HepG2 (cell line): ENCODE data around the gene KMT5C. TPM values are rescaled to one million over a fixed set of nuclear protein-coding genes. Genes with fewer than 3 reads are reported as not detected.

Experiments used
- HMGA1 ChIP-seq: sonication (generic); formaldehyde crosslinking; conservative IDR thresholded peaks from 2 replicates; pipeline ENCODE4 v1.4.0; 2020; ENCODE audit warnings: missing genetic modification reagents
- HNRNPK ChIP-seq: fragments of 200-400 bp; formaldehyde crosslinking; IDR thresholded peaks from 2 replicates; pipeline ENCODE4 v1.6.1; 2018; ENCODE audit warnings: low read length, low read depth, moderate library complexity, mild to moderate bottlenecking; ENCODE audit not compliant: poor library complexity, severe bottlenecking
- IRF1 ChIP-seq: sonication (generic); formaldehyde crosslinking; IDR thresholded peaks from 2 replicates; pipeline ENCODE4 v1.4.0; 2020; ENCODE audit warnings: low read depth, mild to moderate bottlenecking, missing genetic modification reagents
- KDM2A ChIP-seq: sonication (generic); formaldehyde crosslinking; IDR thresholded peaks from 2 replicates; pipeline ENCODE4 v1.4.0; 2020; ENCODE audit warnings: low read depth, missing genetic modification reagents, borderline replicate concordance
- KDM5A ChIP-seq: fragments of 200-600 bp; sonication (generic); IDR thresholded peaks from 2 replicates; pipeline ENCODE4 v1.7.0; 2018; ENCODE audit warnings: antibody characterized with exemption, mild to moderate bottlenecking, low read length, borderline replicate concordance
- KLF11 ChIP-seq: IDR thresholded peaks from 2 replicates; pipeline ENCODE4 v1.6.1; 2016; ENCODE audit warnings: missing compliant biosample characterization
- KLF16 ChIP-seq, 2 experiments: sonication (generic) in 1 of 2; formaldehyde crosslinking in 1 of 2; IDR thresholded peaks; 2 replicates each; pipeline versions ENCODE4 v1.6.1 to v1.8.0; 2016 to 2023; ENCODE audit warnings: missing genetic modification reagents in 2 of 2, missing compliant biosample characterization in 1 of 2
- NONO ChIP-seq, 2 experiments: fragments of 450-650 bp in 1 of 2; sonication (generic) in 1 of 2; formaldehyde crosslinking in 1 of 2; IDR thresholded peaks in 1 of 2; conservative IDR thresholded peaks in 1 of 2; 2 replicates each; pipeline versions ENCODE4 v1.6.1 to v1.8.0; 2017 to 2022; ENCODE audit warnings: mild to moderate bottlenecking in 1 of 2, missing genetic modification reagents in 1 of 2, moderate library complexity in 1 of 2
- SATB2 ChIP-seq: sonication (generic); formaldehyde crosslinking; IDR thresholded peaks from 2 replicates; pipeline ENCODE4 v1.5.0; 2020; ENCODE audit warnings: missing genetic modification reagents
- SOX6 ChIP-seq, 2 experiments: fragments of 450-650 bp in 1 of 2; sonication (generic) in 1 of 2; formaldehyde crosslinking in 1 of 2; IDR thresholded peaks; 2 replicates each; pipeline versions ENCODE4 v1.4.0 to v1.6.1; 2017 to 2020; ENCODE audit warnings: antibody characterized with exemption in 1 of 2, mild to moderate bottlenecking in 1 of 2, missing genetic modification reagents in 1 of 2
- SP1 ChIP-seq, 2 experiments: fragments of 450-650 bp in 1 of 2; sonication (generic) in 1 of 2; formaldehyde crosslinking in 1 of 2; IDR thresholded peaks; 2 replicates each; pipeline versions ENCODE4 v1.4.0 to v1.6.1; 2016 to 2020; ENCODE audit warnings: missing genetic modification reagents in 1 of 2
- TFAP4 ChIP-seq: sonication (generic); IDR thresholded peaks from 2 replicates; pipeline ENCODE4 v1.6.1; 2016; ENCODE audit warnings: low read depth, borderline replicate concordance
- ZNF234 ChIP-seq: sonication (generic); formaldehyde crosslinking; conservative IDR thresholded peaks from 2 replicates; pipeline ENCODE4 v1.5.1; 2020; ENCODE audit warnings: mild to moderate bottlenecking, missing genetic modification reagents
- ZNF468 ChIP-seq: sonication (generic); formaldehyde crosslinking; IDR thresholded peaks from 2 replicates; pipeline ENCODE4 v1.8.0; 2022; ENCODE audit warnings: mild to moderate bottlenecking, moderate library complexity, missing genetic modification reagents
- ZNF496 ChIP-seq: sonication (generic); formaldehyde crosslinking; IDR thresholded peaks from 2 replicates; pipeline ENCODE4 v1.8.1; 2023; ENCODE audit warnings: mild to moderate bottlenecking, moderate library complexity, missing genetic modification reagents; ENCODE audit not compliant: insufficient replicate concordance
- ZNF607 ChIP-seq: sonication (generic); formaldehyde crosslinking; IDR thresholded peaks from 2 replicates; pipeline ENCODE4 v1.5.1; 2020; ENCODE audit warnings: missing genetic modification reagents, mild to moderate bottlenecking, borderline replicate concordance
- ZNF674 ChIP-seq: sonication (generic); formaldehyde crosslinking; IDR thresholded peaks from 2 replicates; pipeline ENCODE4 v1.5.0; 2020; ENCODE audit warnings: low read depth, mild to moderate bottlenecking, missing genetic modification reagents
- ZNF703 ChIP-seq: sonication (generic); formaldehyde crosslinking; IDR thresholded peaks from 2 replicates; pipeline ENCODE4 v1.5.1; 2020; ENCODE audit warnings: missing genetic modification reagents, mild to moderate bottlenecking, moderate library complexity, borderline replicate concordance
- ZNF773 ChIP-seq: sonication (generic); formaldehyde crosslinking; IDR thresholded peaks from 2 replicates; pipeline ENCODE4 v1.4.0; 2020; ENCODE audit warnings: missing genetic modification reagents, borderline replicate concordance
- ZZZ3 ChIP-seq: sonication (generic); formaldehyde crosslinking; IDR thresholded peaks from 2 replicates; pipeline ENCODE4 v1.4.0; 2020; ENCODE audit warnings: missing genetic modification reagents, mild to moderate bottlenecking, borderline replicate concordance
- polyA plus RNA-seq, 8 experiments: library from polyadenylated mRNA; depleted of rRNA in 3 of 8; stranded (reverse) in 7 of 8; unstranded in 1 of 8; fragments of >200 nt; fragmentation: Illumina TruSeq in 4 of 8; extraction: Trizol in 4 of 8; gene quantifications; 2 replicates each; pipeline versions ENCODE4 v1.2.1 to v1.2.3, GENCODE V29; 2011 to 2016; ENCODE audit warnings: low read depth in 4 of 8, missing spikeins in 1 of 8, mixed read lengths in 1 of 8; ENCODE audit not compliant: insufficient read depth in 1 of 8
- total RNA-seq, 5 experiments: library from RNA; depleted of rRNA; stranded (reverse); fragments of >200 nt; fragmentation: Illumina TruSeq; extraction: Trizol; gene quantifications; 2 replicates each; pipeline ENCODE4 v1.2.3, GENCODE V29; 2016; ENCODE audit warnings: low read depth in 1 of 5
- TF ChIP-seq, protein P1 (sequence below): conservative IDR thresholded peaks from 2 replicates; pipeline ENCODE4 v1.6.1; 2018; ENCODE audit warnings: missing genetic modification reagents
- TF ChIP-seq, protein P2 (sequence below): sonication (generic); formaldehyde crosslinking; IDR thresholded peaks from 2 replicates; pipeline ENCODE4 v1.5.0; 2020; ENCODE audit warnings: missing genetic modification reagents, mild to moderate bottlenecking, borderline replicate concordance
- TF ChIP-seq, protein P3 (sequence below): sonication (generic); formaldehyde crosslinking; IDR thresholded peaks from 2 replicates; pipeline ENCODE4 v1.9.0; 2021; ENCODE audit warnings: missing genetic modification reagents, mild to moderate bottlenecking, borderline replicate concordance

KMT5C gene
- total and polyA plus RNA-seq, 2 of the 13 experiments (the other 11 are each of a cell fraction or from before 2014, with no cell fraction given) = 5.5 to 9.0 TPM

GRCh38 chr19:55353803-55354697, 14.4 kb downstream of the KMT5C start (continued):
- TF ChIP-seq ZNF468 (CRISPR knock-in tag) = no peak
- 0 out of 2 replicates have a peak, but pooled peaks have one; percentile 21 for TF ChIP-seq TFAP4
- TF ChIP-seq SOX6 (IDR thresholded peaks at IDR 0.05) = no peak
- TF ChIP-seq SOX6 (CRISPR knock-in tag; IDR thresholded peaks at IDR 0.05) = no peak
- no peak for TF ChIP-seq ZNF773 (CRISPR knock-in tag)
- TF ChIP-seq, protein P1, sequence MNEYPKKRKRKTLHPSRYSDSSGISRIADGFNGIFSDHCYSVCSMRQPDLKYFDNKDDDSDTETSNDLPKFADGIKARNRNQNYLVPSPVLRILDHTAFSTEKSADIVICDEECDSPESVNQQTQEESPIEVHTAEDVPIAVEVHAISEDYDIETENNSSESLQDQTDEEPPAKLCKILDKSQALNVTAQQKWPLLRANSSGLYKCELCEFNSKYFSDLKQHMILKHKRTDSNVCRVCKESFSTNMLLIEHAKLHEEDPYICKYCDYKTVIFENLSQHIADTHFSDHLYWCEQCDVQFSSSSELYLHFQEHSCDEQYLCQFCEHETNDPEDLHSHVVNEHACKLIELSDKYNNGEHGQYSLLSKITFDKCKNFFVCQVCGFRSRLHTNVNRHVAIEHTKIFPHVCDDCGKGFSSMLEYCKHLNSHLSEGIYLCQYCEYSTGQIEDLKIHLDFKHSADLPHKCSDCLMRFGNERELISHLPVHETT (CRISPR knock-in tag) = no peak
- TF ChIP-seq ZNF496 (CRISPR knock-in tag) = no peak
- TF ChIP-seq SATB2 = no peak
- TF ChIP-seq IRF1 (CRISPR knock-in tag) = no peak
- TF ChIP-seq, protein P2, sequence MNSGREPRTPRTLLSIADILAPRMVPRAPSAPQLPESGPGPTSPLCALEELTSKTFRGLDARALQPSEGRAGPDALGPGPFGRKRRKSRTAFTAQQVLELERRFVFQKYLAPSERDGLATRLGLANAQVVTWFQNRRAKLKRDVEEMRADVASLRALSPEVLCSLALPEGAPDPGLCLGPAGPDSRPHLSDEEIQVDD (CRISPR knock-in tag) = no peak
- TF ChIP-seq ZNF674 (CRISPR knock-in tag) = no peak
- no peak for TF ChIP-seq NONO (IDR thresholded peaks at IDR 0.05)
- no peak for TF ChIP-seq NONO (CRISPR knock-in tag; conservative IDR thresholded peaks at IDR 0.05)
- no peak for TF ChIP-seq ZZZ3 (CRISPR knock-in tag)
- TF ChIP-seq ZNF703 (CRISPR knock-in tag) = no peak
- no peak for TF ChIP-seq KLF11 (CRISPR knock-in tag)
- TF ChIP-seq HNRNPK = no peak
- no peak for TF ChIP-seq KDM5A
- TF ChIP-seq KLF16 (CRISPR knock-in tag; IDR thresholded peaks at IDR 0.05) = no peak
- TF ChIP-seq HMGA1 (CRISPR knock-in tag) = no peak
- no peak for TF ChIP-seq SP1 (IDR thresholded peaks at IDR 0.05)
- TF ChIP-seq SP1 (CRISPR knock-in tag; IDR thresholded peaks at IDR 0.05) = peak; percentile 79
- TF ChIP-seq KDM2A (CRISPR knock-in tag) = peak; percentile 53; the same call in 1 of the 2 replicates
- TF ChIP-seq ZNF234 (CRISPR knock-in tag) = no peak
- no peak for TF ChIP-seq ZNF607 (CRISPR knock-in tag)
- TF ChIP-seq, protein P3, sequence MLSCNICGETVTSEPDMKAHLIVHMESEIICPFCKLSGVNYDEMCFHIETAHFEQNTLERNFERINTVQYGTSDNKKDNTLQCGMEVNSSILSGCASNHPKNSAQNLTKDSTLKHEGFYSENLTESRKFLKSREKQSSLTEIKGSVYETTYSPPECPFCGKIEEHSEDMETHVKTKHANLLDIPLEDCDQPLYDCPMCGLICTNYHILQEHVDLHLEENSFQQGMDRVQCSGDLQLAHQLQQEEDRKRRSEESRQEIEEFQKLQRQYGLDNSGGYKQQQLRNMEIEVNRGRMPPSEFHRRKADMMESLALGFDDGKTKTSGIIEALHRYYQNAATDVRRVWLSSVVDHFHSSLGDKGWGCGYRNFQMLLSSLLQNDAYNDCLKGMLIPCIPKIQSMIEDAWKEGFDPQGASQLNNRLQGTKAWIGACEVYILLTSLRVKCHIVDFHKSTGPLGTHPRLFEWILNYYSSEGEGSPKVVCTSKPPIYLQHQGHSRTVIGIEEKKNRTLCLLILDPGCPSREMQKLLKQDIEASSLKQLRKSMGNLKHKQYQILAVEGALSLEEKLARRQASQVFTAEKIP (CRISPR knock-in tag) = no peak
